Right lobe of liver (tissue), 6 donors: ENCODE data around the gene GRM5. TPM values are rescaled to one million over a fixed set of nuclear protein-coding genes. Genes with fewer than 3 reads are reported as not detected.

Source experiments
- ATAC-seq, 4 donors: fragments of 200-7000 bp; cut with Tn5 transposase; one replicate each; pipeline ENCODE4 v1.9.1; 2020; ENCODE audit warnings: mild to moderate bottlenecking in 4 of 4, moderate library complexity in 4 of 4
- DNase-seq, 3 donors: peaks; one replicate each; pipeline ENCODE4 v3.0.0-alpha.2; 2020
- H3K27ac ChIP-seq, 3 donors: fragments of 200-600 bp; one replicate each; pipeline ENCODE4 v1.8.0; 2022
- H3K27me3 ChIP-seq, 2 donors: fragments of 200-600 bp; one replicate each; pipeline ENCODE4 v1.8.0; 2022
- H3K36me3 ChIP-seq, 4 donors: fragments of 200-600 bp; sonication (generic) in 1 of 4; one replicate each; pipeline versions ENCODE4 v1.5.1 to v1.8.0; 2017 to 2022; ENCODE audit warnings: control low read depth in 1 of 4
- H3K4me1 ChIP-seq, 4 donors: fragments of 200-600 bp; sonication (generic) in 1 of 4; one replicate each; pipeline versions ENCODE4 v1.5.1 to v1.8.0; 2017 to 2022; ENCODE audit warnings: control low read depth in 1 of 4
- H3K4me3 ChIP-seq, 3 donors: fragments of 200-600 bp; one replicate each; pipeline ENCODE4 v1.8.0; 2022
- H3K9me3 ChIP-seq, 4 donors: fragments of 200-600 bp; sonication (generic) in 1 of 4; one replicate each; pipeline versions ENCODE4 v1.5.1 to v1.8.0; 2017 to 2022; ENCODE audit warnings: control low read depth in 1 of 4
- CTCF ChIP-seq, 4 donors: fragments of 200-600 bp in 3 of 4; fragments of 450-650 bp in 1 of 4; IDR thresholded peaks; one replicate each; pipeline versions ENCODE4 v1.5.1 to v1.8.0; 2016 to 2022; ENCODE audit warnings: antibody characterized with exemption in 4 of 4, mild to moderate bottlenecking in 2 of 4
- POLR2A ChIP-seq: fragments of 450-650 bp; IDR thresholded peaks from one replicate; pipeline ENCODE4 v1.6.1; 2017; ENCODE audit warnings: antibody characterized with exemption, mild to moderate bottlenecking
- WGBS: methylation state at CpG from one replicate; pipeline ENCODE4 v1.1.6; 2018; ENCODE audit warnings: low coverage, low lambda C conversion rate; ENCODE audit not compliant: insufficient coverage; ENCODE audit errors: missing lambda C conversion rate; 5-methylcytosine and 5-hydroxymethylcytosine counted together
- intact Hi-C, 2 donors: fragments of 100-400 bp; cut with DNase I; formaldehyde crosslinking; loops; one replicate each; pipeline versions ENCODE4 v1.11.2 to v1.14.1; 2022
- total RNA-seq, 6 experiments: library from RNA; depleted of rRNA in 2 of 6; stranded (reverse); fragments of >200 nt in 2 of 6; fragmentation: NEBNext Ultra II Directional in 3 of 6; extraction: Animal tissue kit (Norgen Biotek cat#: 25700) in 3 of 6; gene quantifications; one replicate each; pipeline versions ENCODE4 v1.1.0 to v1.2.4, GENCODE V29; 2016 to 2023
- donor health status: DM: no; HTN: yes; CAD: no.
- donor health status: DM: no; HTN: no; CAD: no.
- donor health status: DM: no; HTN: no; CAD: no.
- donor health status: DM: no; HTN: yes; CAD: no.
- donor health status: DM: no; HTN: yes; CAD: no.

Gene GRM5
- total RNA-seq, 6 experiments from 2014 or later = not detected

- no peaks in the 10 kb centered on the region for H3K36me3 ChIP-seq
- H3K27ac ChIP-seq = no peak overlapping the region
- no peak overlapping the region for H3K4me3 ChIP-seq
- 80% methylated on average over 1 of the region's 1 CpG for WGBS
- intact Hi-C loops = no loop called here
- no peaks in the 10 kb centered on the region for H3K4me1 ChIP-seq
- ATAC-seq (no peak), DNase-seq (no peak)
- H3K27me3 ChIP-seq = no peaks in the 10 kb centered on the region
- TF ChIP-seq CTCF (IDR thresholded peaks at IDR 0.05) = no peak
- TF ChIP-seq POLR2A = no peak
- H3K9me3 ChIP-seq = no peaks in the 10 kb centered on the region
Observed at GRCh38 chr11:88619071-88619425, 446.7 kb downstream of the GRM5 start.

- 45% methylated on average over 5 of the region's 5 CpGs for WGBS
- Histone ChIP-seq H3K4me1 (no peaks in the 10 kb centered on the region), H3K27me3 (no peaks in the 10 kb centered on the region), H3K4me3 (no peak overlapping the region), H3K9me3 (no peaks in the 10 kb centered on the region), H3K36me3 (no peaks in the 10 kb centered on the region), H3K27ac (no peak overlapping the region)
- intact Hi-C loops = no loop called here
- DNase-seq (no peak), ATAC-seq (no peak)
- TF ChIP-seq POLR2A = no peak
Observed at GRCh38 chr11:88618327-88619070, 447.3 kb downstream of the GRM5 start.

GRCh38 chr11:88617226-88617625 lies 448.6 kb downstream of the GRM5 start:
- Histone ChIP-seq H3K4me3 (no peak overlapping the region), H3K27me3 (no peaks in the 10 kb centered on the region), H3K4me1 (no peaks in the 10 kb centered on the region), H3K9me3 (no peaks in the 10 kb centered on the region), H3K27ac (no peak overlapping the region), H3K36me3 (no peaks in the 10 kb centered on the region)
- TF ChIP-seq CTCF (IDR thresholded peaks at IDR 0.05) = no peak
- TF ChIP-seq POLR2A = no peak
- no peak for ATAC-seq
- intact Hi-C loops = no loop called here
- DNase-seq = no peak
- 58% methylated on average over 1 of the region's 1 CpG for WGBS

GRCh38 chr11:88604260-88604659 lies 461.5 kb downstream of the GRM5 start:
- 66% methylated on average over 2 of the region's 2 CpGs for WGBS
- TF ChIP-seq POLR2A = no peak
- no peak for TF ChIP-seq CTCF (IDR thresholded peaks at IDR 0.05)
- H3K9me3 ChIP-seq = no peaks in the 10 kb centered on the region
- no peaks in the 10 kb centered on the region for H3K27me3 ChIP-seq
- no peaks in the 10 kb centered on the region for H3K4me1 ChIP-seq
- DNase-seq = no peak
- ATAC-seq = no peak
- intact Hi-C loops = no loop called here
- H3K36me3 ChIP-seq = no peaks in the 10 kb centered on the region
- H3K27ac ChIP-seq = no peak overlapping the region
- no peak overlapping the region for H3K4me3 ChIP-seq

- TF ChIP-seq POLR2A = no peak
- TF ChIP-seq CTCF (IDR thresholded peaks at IDR 0.05) = no peak
- ATAC-seq (no peak), DNase-seq (no peak)
Observed at GRCh38 chr11:88603091-88603867, 462.5 kb downstream of the GRM5 start.

More at GRCh38 chr11:88603091-88603867, 462.5 kb downstream of the GRM5 start:
- no peaks in the 10 kb centered on the region for H3K36me3 ChIP-seq
- WGBS = 91% methylated on average over 2 of the region's 3 CpGs
- no peak overlapping the region for H3K27ac ChIP-seq
- no peaks in the 10 kb centered on the region for H3K27me3 ChIP-seq
- no peak overlapping the region for H3K4me3 ChIP-seq
- intact Hi-C loops = no loop called here
- H3K9me3 ChIP-seq = no peaks in the 10 kb centered on the region
- H3K4me1 ChIP-seq = no peaks in the 10 kb centered on the region
